ENCODE measurements around the gene ASPG.

Gene ASPG

GRCh38 chr14:104155513-104155912, 70.0 kb downstream of the ASPG start:
- DNase-seq, result no peak
- no peaks in the 10 kb centered on the region for H3K4me1 ChIP-seq (ENCODE audit: low read length)
- no peak overlapping the region for H3K4me2 ChIP-seq (ENCODE audit: low read depth, low read length)

GRCh38 chr14:104156142-104156541, 70.6 kb downstream of the ASPG start:
- Histone ChIP-seq H3K9me2 (replicated peaks; ENCODE audit: insufficient read depth, low read length) (no peaks in the 10 kb centered on the region), H3K9me3 (replicated peaks; ENCODE audit: insufficient read depth, low read length) (no peaks in the 10 kb centered on the region), H3K4me1 (ENCODE audit: low read length) (no peaks in the 10 kb centered on the region), H3K79me2 (ENCODE audit: low read length) (no peaks in the 10 kb centered on the region), H3K4me2 (ENCODE audit: low read depth, low read length) (no peak overlapping the region), H4K20me1 (ENCODE audit: insufficient read depth, low read length) (no peaks in the 10 kb centered on the region), H3K36me3 (replicated peaks; ENCODE audit: insufficient read depth, low read length) (no peaks in the 10 kb centered on the region), H3K27ac (ENCODE audit: low read length) (no peak overlapping the region), H3K9ac (ENCODE audit: low read length) (no peak overlapping the region), H3F3A (ENCODE audit: insufficient read depth, low read length) (no peaks in the 10 kb centered on the region), H2AFZ (ENCODE audit: low read length) (no peak overlapping the region), H3K4me3 (ENCODE audit: low read length) (no peak overlapping the region), H3K27me3 (replicated peaks; ENCODE audit: insufficient read depth, low read length) (peaks cover 6% of the 10 kb centered on the region; the same call in 1 of the 2 replicates)
- no peak for DNase-seq
- no peak for TF ChIP-seq CTCF (IDR thresholded peaks at IDR 0.05; ENCODE audit: low read length)
- no peak for TF ChIP-seq EZH2phosphoT487 (IDR thresholded peaks at IDR 0.05; ENCODE audit: low read length)
- TF ChIP-seq EZH2 (optimal IDR thresholded peaks at IDR 0.05; ENCODE audit: low read depth, low read length), result no peak

More at GRCh38 chr14:104155513-104155912, 70.0 kb downstream of the ASPG start:
- H4K20me1 ChIP-seq (ENCODE audit: insufficient read depth, low read length), result no peaks in the 10 kb centered on the region
- H2AFZ ChIP-seq (ENCODE audit: low read length), result no peak overlapping the region
- no peaks in the 10 kb centered on the region for H3K36me3 ChIP-seq (replicated peaks; ENCODE audit: insufficient read depth, low read length)
- peaks cover 12% of the 10 kb centered on the region; the same call in 1 of the 2 replicates for H3K27me3 ChIP-seq (replicated peaks; ENCODE audit: insufficient read depth, low read length)
- H3K9me2 ChIP-seq (replicated peaks; ENCODE audit: insufficient read depth, low read length), result no peaks in the 10 kb centered on the region
- H3K79me2 ChIP-seq (ENCODE audit: low read length), result no peaks in the 10 kb centered on the region
- TF ChIP-seq EZH2phosphoT487 (IDR thresholded peaks at IDR 0.05; ENCODE audit: low read length) (no peak), EZH2 (optimal IDR thresholded peaks at IDR 0.05; ENCODE audit: low read depth, low read length) (no peak), CTCF (IDR thresholded peaks at IDR 0.05; ENCODE audit: low read length) (no peak)
- H3K9ac ChIP-seq (ENCODE audit: low read length), result no peak overlapping the region
- H3K27ac ChIP-seq (ENCODE audit: low read length), result no peak overlapping the region
- H3F3A ChIP-seq (ENCODE audit: insufficient read depth, low read length), result no peaks in the 10 kb centered on the region
- H3K9me3 ChIP-seq (replicated peaks; ENCODE audit: insufficient read depth, low read length), result no peaks in the 10 kb centered on the region
- H3K4me3 ChIP-seq (ENCODE audit: low read length), result no peak overlapping the region

- Histone ChIP-seq H3K9me2 (replicated peaks; ENCODE audit: insufficient read depth, low read length) (no peaks in the 10 kb centered on the region), H3K27ac (ENCODE audit: low read length) (no peak overlapping the region), H3K4me1 (ENCODE audit: low read length) (no peaks in the 10 kb centered on the region), H3K27me3 (replicated peaks; ENCODE audit: insufficient read depth, low read length) (peaks cover 5% of the 10 kb centered on the region; the same call in 1 of the 2 replicates), H3K9ac (ENCODE audit: low read length) (no peak overlapping the region), H3K79me2 (ENCODE audit: low read length) (no peaks in the 10 kb centered on the region), H3F3A (ENCODE audit: insufficient read depth, low read length) (no peaks in the 10 kb centered on the region), H2AFZ (ENCODE audit: low read length) (no peak overlapping the region), H3K36me3 (replicated peaks; ENCODE audit: insufficient read depth, low read length) (no peaks in the 10 kb centered on the region), H4K20me1 (ENCODE audit: insufficient read depth, low read length) (no peaks in the 10 kb centered on the region), H3K4me2 (ENCODE audit: low read depth, low read length) (no peak overlapping the region), H3K9me3 (replicated peaks; ENCODE audit: insufficient read depth, low read length) (no peaks in the 10 kb centered on the region), H3K4me3 (ENCODE audit: low read length) (no peak overlapping the region)
- no peak for TF ChIP-seq EZH2 (optimal IDR thresholded peaks at IDR 0.05; ENCODE audit: low read depth, low read length)
- no peak for TF ChIP-seq CTCF (IDR thresholded peaks at IDR 0.05; ENCODE audit: low read length)
- no peak for TF ChIP-seq EZH2phosphoT487 (IDR thresholded peaks at IDR 0.05; ENCODE audit: low read length)
- DNase-seq, result no peak
These were observed 71.8 kb downstream of the ASPG start for GRCh38 chr14:104157016-104157928.
